HG02610 (cell line): ENCODE measurements around the gene PARP1.
A peak's percentile ranks its signal among the peaks of the same experiment; 100 is the strongest.

Source experiments
- ATAC-seq: cut with Tn5 transposase; IDR thresholded peaks from one replicate; pipeline ENCODE4 v1.9.1; 2021; ENCODE audit warnings: mild to moderate bottlenecking, moderate library complexity; ENCODE audit not compliant: unreplicated experiment

Gene PARP1

DNA sequence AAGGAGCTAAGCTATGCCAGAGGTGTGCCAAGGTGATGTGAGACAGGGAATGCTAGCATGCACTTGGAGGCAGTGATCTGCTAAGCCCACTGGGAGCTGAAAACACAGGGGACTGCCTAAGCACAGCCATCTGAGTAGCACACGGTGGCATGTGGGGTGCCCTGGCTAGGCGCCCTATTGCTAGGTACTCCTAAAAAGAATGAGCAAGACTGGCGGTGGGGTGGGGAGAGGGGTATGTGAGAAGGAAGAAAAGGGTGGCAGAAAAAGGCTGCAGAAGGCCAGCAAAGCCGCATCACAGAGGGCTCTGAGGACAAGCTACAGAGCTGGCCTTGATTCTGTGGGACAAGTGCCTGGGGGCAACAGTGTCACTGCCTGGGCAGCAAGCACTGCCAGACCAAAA lies 23.9 kb downstream of the PARP1 start:
- no peak for ATAC-seq

DNA sequence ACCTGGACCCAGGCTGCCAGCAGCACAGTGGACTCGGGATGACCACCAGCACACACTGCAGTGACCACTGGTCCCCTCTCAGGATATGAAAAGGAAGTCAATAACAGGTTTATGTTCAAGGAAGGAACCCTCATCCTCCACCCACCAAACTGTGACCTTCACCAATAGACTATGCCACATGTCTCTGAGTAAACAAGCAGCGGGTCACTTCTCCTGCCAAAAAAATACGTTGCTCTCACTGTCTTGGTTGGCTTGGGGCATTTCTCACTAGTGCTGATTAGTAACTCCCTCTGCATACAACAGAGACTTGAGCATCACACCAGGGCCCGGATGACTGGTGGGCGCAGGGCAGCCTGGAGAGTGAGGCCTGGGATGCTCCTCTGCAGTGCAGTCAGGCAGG lies 25.9 kb downstream of the PARP1 start:
- ATAC-seq = no peak

DNA sequence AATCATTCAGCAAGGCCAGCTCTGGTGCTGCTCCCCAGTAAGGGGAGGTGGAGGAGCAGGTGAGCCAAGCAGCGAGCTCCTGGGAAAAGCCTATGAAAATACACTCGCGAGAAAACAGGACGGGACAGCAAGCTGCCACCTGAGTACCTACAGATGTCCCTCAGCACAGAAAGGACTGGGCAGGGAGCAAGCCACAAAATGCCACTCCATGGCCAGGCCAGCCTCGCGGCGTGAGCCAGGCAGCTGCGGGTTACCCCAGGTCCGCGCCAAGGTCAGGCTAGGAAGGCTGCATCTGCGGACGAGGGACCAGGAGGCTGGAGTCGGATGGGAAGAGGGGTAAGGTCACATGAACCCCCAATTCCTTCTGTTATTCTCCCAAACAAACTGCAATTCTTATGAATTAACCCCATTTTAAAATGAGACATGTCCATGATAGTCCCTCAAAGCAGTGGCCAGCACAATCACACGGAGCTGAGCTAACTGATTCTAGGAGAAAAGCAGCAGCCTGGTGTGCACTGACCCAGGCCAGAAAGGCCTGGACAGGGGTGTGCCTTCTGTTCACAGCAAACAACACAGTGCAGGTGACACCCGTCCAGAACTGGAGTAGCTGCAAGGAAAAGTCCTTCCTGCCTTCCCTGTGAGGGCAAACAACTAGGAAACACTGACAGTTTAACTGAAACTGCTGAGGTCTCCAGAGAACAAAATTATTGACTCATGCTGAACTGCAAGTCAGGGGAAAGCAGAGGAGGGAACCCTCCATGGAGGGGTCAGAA lies 26.5 kb downstream of the PARP1 start:
- no peak for ATAC-seq

DNA sequence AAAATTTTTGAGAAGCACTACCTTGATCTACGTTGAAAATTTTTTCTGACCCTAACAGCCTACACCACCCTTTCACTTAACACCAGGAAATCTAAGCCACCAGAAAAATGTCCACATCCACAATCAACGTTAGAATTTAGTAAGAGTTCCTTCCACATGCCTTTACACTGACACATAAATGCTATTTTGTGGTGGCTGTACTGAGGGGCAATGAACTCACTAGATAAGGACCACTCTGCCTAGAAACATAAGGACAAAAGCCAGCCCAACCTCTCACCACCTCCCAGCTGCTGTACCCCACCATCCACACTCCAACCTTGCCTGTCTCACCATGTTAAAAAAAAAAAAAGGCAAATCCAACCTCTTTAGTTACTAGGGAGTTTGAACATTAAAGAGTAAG lies 29.8 kb downstream of the PARP1 start:
- no peak for ATAC-seq

DNA sequence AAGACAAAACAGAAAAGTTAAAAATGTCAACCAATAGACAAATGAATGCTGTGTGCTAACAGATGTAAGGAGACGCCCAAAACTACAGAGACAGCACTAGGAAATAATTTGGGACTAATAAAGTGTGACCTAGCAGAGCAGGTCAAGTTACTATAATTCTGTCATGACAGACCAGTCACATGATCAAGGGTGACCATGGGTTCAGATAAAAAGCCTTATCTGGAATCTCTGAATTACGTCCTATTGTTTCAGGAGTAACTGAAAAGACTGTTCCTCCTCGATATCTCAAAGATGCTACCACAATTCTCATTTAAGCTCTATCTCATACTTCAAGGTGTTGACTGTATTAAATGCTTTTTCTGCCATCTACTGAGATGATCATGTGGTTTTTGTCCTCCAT lies 31.6 kb downstream of the PARP1 start:
- no peak for ATAC-seq

DNA sequence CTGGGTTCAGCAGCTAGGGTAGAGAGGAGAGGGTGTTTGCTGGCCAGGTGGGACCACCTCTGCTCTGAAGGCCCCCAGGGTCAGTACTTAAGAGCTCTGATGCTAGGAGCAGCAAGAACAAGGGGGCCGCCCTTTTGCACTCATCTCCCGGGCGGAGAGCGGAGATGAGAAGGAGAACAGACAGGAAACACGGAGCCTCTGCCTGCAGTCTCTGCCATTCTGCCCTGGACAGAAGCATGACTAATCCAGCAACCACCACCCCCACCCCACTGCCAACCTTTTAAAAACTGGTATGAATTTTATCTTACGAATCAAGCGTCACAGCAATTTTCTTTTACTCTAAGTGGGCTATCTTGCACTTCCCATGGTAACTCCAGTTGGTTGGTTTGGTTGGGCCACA lies 34.5 kb downstream of the PARP1 start:
- no peak for ATAC-seq

DNA sequence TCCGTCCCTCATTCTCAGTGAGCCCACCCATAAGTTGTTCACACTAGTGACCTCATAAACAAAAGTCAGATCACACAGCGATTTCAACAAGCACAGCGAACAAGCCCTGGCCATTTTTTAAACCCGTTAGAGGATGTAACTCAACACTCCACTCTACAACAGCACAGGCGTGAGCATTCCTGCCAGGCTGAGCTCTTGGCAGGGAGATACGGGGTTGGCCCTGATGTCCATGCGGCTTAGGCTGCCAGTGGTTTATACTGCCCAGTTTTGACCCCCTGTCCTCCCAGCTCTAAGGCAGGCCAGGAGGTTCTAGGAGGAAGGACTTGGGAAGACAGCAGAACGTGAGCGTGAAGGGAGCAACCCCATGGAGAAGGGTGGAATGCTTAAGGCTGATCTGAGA lies 35.0 kb downstream of the PARP1 start:
- ATAC-seq = no peak

DNA sequence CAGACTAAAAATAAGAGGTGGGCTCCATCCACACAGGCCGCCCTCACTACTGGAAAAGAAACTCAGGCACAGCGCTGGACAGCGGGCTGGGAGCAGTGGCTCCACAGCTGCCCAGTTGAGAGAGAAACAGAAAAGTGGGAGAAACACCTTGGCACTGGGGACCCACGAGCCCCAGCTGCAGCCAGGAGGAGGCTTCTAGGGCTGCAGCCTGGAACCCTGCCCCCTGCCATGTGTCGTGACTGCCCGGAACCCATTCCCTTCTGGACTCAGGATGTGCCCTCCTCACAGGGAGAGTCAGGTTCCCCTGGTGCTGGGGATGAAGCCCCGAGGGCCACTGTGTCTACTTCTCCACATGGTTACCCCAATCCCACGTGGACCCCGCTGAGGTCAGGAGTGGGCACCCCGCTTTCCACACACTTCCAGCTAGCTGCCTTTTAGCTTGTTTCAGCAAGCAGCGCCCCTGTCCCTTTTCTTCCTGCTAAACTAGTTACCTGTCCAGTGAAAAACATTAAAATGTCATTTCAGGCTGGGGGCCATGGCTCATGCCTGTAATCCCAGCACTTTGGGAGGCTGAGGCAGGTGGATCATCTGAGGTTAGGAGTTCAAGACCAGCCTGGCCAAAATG lies 35.9 kb downstream of the PARP1 start:
- ATAC-seq = no peak

DNA sequence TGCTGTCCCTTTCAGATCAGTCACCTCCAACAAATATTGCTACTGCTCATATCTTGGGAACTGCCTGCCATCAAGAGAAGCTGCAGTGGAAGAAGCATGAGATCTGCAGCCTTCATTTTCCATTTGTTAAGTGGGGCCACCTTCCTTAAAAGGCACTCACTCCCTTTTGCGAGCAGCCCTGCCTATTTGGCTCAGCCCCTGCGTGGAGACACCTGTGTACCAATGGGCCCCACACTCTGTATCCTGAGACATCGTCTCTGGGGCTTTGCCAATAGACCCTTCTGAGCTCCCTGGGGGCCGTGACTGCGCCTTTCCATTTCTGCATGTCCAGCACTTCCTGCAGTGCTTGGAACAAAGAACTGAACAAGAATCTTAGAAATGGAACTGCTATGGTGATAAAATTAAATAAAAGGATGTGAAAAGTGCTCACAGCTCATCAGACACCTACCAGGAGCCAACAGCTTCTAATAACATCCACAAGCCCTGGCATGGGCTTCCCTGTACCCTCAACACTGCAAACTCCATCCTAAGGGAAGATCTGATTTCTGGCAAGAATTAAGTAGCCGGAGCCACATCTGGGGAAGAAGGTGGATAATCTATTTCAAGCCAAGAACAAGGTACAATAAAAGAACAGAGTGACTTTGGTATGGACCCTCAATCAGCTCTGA lies 36.7 kb downstream of the PARP1 start:
- no peak for ATAC-seq

DNA sequence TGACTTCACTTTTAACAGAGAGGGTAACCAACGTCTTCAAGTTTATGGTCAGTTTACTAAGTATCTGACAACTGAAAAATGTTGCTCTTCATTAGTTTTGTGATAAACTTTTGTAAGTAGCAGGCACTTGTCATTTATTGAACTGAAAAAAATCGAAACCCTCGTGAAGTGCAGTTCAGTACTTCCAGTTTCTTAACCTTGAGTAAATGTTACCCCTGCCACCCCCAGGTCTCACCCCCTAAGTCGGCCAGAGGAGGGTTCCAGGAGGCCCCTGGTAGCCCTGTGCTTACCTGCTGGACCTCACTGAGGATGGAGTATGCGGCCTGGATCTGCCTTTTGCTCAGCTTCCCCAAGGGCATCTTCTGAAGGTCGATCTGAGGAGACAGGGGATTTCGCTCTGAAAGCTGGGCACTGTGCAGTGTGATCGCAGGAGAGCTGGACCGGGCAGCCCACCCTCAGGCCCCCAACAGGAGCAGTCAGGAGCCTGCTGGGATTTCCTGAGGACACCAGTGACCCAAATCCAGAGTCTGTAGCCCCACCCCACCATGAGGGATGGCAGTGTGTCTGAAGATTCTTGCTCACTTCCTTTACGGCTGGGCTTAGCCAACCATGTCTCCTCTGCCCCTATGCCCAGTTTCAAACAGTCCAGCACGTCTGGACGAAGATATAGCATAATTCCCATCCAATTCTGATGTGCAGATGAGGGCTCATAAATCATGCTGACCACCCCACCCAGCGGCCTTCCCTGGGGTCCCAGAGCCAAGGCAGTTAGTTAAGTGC lies 37.6 kb downstream of the PARP1 start:
- peak; percentile 56 for ATAC-seq

DNA sequence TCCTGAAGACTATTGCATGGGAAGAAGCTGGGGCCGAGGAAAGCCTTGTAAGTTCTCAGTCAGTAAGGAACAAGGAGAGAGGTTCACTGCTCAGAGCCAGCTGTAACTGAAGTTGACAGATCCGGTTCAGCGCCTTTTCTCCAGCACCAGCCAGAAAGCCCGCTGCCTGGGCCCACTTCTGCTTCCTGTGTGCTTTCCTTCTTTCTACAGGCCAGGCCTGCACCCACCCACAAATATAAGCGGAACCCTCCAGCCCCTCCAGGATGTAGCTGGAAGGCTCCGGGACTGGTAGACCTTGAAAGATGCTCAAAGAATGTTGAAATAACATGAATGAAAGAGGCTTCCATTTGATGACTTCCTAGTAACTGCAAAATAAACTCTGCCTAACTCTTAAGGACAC lies 38.8 kb downstream of the PARP1 start:
- ATAC-seq = peak; percentile 48

DNA sequence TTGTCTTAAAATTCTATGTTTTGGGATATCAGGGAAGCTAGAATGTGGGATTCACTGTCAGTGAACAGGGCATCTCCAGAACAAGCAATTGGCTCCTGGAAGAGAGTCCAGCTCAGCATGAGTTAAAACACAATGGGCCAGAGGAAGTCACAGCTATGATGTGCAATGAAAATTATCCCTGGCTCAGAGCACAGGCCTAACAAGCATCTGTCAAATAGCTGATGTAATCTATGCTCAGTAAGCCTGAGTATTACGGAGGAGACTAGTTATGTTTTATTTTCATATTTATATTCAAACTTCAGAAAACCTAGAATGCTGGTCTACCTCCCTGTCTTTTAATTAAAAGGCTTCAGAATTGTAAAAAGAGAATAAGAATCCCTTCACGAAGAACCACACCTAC lies 41.6 kb downstream of the PARP1 start:
- ATAC-seq = no peak

DNA sequence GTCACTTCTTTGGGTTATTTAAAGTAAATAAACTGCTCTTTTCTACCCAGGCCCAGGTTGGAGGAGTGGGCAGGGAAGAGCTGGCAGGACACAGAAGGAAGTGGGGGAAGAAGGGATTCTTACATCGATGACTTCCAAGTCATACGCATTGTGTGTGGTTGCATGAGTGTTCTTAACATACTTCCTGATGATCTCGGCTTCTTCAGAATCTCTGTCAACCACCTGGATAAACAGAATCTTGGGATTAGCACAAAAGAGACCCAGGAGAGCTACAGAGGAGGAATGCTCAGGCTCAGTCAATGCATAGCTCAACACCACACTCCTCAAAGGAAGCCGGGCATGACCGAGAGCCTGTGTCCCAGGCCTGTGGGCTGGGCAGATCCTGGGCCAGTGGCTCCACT lies 42.1 kb downstream of the PARP1 start:
- no peak for ATAC-seq

DNA sequence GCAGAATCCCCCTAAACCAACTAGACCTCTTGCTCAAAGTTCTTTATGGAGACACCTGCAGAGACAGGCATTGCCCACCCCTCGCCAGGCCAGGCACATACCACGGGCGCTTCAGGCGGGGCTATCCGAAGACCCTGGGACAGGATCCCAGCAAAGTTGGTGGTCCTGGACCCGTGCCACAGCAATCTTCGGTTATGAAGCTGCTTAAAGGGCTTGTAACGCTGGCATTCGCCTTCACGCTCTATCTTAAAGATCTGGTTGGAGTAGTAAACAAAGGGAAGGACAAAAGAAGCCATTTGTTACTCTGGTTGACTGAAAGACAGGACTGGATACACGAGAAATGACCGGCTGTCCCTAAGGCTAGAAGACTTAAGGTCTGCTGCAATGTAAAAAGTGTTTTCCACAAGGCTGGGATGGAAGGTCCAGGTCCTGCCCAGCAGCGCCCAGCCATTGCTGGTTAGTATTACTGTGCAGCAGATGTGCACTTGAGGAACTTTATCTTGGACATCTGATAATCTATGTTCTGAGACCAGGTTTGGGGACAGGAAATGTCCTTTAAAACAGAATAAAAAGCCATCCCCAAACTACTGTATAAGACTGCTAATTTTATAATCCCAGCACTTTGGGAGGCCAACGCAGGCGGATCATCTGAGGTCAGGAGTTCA lies 42.9 kb downstream of the PARP1 start:
- no peak for ATAC-seq

DNA sequence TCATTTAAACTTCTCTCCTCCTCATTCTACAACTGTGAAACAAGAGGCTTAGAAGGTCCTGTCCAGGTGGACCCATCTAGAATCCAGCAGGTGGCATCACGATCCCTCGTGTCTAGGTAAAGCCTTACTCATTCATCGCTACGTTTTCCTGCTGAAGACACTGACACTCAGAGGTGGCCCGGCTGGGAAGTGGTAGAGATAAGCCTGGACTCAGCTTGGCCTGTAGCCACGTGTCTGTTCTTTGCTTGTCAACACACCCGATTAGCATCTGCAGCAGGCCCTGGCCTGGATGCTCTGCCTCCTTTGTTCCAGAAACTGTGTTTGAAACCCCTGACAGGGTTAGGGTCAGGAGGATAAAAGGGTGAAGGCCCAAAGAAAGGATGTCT lies 43.4 kb downstream of the PARP1 start:
- ATAC-seq = no peak

DNA sequence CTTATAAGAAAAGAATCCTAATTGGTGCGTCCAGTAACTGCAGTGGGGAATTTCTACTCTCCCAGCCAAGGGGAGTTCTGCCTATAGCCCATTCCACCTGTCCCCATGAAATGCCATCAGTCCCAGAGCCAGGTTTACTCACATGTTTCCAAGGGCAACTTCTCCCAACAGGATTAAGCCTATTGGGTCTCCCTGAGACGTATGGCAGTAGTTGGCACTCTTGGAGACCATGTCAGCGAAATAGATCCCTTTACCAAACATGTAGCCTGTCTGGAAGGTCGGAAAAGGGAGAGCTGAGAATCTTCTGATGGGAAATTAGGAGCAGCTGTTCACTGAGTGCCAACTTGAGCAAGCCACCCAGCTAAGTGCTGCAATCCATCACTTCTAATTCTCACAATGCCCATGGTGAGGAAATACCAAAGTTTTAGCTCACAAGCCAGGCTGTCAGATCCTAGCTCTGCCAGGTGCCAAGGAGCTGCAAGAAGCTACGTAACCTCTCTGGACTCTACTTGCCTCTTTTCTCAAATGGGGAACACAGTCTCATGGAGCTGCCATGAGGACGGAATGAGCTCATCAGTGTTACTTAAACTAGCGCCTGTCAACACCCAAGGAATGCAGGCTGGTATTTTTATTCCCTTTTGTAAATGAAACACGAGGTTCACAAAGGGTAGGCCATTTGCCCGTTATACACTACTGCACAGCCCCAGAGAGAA lies 43.9 kb downstream of the PARP1 start:
- no peak for ATAC-seq

DNA sequence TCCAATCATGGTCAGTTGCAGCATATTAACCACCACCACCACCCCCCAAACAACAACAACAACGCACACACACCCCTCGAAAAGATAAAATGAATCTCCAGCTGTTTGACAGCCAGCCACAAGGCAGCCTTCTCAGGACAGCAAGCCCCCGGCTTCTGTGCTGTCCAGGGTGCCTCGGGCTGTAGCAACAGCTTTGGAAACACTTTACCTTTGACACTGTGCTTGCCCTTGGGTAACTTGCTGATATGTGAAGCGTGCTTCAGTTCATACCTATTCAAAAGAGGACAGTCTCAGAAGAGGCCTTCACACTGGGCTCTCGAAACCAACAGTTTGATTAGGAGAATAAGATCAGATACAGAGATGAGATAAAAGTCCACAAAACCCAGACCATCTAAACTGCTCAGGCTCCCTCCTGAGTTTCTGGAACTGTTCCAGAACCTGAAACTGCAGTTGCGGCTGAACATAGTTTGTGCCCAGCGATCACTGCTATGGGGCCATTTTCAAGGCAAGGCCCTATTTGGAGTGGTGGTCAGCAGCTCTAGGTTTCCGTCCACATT lies 44.9 kb downstream of the PARP1 start:
- no peak for ATAC-seq

DNA sequence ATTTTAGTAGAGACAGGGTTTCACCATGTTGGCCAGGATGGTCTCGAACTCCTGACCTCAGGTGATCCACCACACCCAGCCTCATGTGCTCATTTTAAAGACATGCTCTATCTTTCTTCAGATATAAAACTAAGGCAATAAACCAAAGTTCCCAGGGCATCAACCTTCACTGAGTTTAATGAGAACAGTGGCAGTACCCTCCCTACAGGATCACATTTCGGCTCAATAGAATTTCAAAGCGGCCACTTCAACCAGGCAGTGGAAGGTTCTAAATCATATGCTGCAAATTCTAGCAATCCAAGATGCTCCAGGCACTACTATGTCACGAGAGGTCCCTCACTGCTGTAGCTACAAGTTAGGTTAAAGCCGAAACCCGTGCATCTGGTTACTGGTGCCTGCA lies 45.5 kb downstream of the PARP1 start:
- no peak for ATAC-seq

DNA sequence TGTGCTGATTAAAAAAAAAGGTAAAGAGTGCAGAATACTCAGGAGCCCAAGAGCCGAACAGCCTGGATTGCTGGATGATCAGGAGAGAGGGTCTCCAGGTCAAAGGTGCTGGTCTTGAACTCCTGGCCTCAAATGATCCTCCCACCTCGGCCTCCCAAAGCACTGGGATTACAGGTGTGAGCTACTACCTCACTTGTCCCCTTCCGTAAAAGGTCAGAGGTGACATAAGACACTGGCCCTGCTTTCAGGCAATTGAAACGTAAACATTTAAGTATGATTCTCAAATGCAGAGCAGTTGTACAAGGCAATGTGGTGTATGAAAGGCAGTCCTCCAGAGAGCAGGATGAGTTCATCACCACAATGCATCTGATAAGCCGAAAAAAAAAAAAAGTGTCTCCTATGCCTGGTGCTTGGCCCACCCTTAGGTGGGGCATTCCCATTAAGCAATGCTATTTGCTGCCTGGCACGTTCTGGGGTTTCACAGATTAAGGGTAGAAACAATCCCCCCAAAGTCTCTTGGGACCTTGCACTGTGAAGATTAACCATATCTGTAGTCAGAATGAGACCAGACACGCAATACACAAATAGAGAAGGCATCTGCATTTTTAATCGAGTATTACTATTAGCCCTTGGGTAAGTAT lies 47.7 kb downstream of the PARP1 start:
- peak; percentile 75 for ATAC-seq

DNA sequence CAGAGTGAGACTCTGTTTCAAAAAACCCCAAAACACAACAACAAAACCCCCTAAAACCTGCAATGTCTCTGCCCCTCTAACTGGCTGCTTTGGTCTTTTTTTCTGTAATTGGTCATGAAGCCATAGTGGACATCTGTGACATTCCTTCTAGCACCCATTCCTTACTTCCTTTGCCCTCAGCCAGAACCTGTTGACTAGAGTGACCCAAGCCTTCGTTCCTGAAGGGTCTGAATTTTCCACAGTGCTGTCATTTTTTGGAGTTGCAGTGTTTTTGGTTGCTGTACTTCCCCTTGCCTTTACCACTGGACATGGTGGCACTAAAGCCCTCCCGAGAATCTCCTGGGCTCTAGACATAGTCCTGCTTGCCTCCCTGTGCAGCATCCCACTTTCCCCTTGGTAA lies 50.5 kb downstream of the PARP1 start:
- ATAC-seq = no peak
